Right lobe of liver (tissue), 4 donors: ENCODE measurements around the gene HHAT.

ENCODE experiments used
- POLR2A ChIP-seq: fragments of 450-650 bp; IDR thresholded peaks from one replicate; pipeline ENCODE4 v1.6.1; 2017; ENCODE audit warnings: antibody characterized with exemption, mild to moderate bottlenecking
- TF ChIP-seq, protein P1 (sequence below), 4 donors: fragments of 200-600 bp in 3 of 4; fragments of 450-650 bp in 1 of 4; IDR thresholded peaks; one replicate each; pipeline versions ENCODE4 v1.5.1 to v1.8.0; 2016 to 2022; ENCODE audit warnings: antibody characterized with exemption in 4 of 4, mild to moderate bottlenecking in 2 of 4
- donor health status: DM: no; HTN: no; CAD: no.
- donor health status: DM: no; HTN: no; CAD: no.
- donor health status: DM: no; HTN: yes; CAD: no.

- TF ChIP-seq, protein P1, sequence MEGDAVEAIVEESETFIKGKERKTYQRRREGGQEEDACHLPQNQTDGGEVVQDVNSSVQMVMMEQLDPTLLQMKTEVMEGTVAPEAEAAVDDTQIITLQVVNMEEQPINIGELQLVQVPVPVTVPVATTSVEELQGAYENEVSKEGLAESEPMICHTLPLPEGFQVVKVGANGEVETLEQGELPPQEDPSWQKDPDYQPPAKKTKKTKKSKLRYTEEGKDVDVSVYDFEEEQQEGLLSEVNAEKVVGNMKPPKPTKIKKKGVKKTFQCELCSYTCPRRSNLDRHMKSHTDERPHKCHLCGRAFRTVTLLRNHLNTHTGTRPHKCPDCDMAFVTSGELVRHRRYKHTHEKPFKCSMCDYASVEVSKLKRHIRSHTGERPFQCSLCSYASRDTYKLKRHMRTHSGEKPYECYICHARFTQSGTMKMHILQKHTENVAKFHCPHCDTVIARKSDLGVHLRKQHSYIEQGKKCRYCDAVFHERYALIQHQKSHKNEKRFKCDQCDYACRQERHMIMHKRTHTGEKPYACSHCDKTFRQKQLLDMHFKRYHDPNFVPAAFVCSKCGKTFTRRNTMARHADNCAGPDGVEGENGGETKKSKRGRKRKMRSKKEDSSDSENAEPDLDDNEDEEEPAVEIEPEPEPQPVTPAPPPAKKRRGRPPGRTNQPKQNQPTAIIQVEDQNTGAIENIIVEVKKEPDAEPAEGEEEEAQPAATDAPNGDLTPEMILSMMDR (IDR thresholded peaks at IDR 0.05): no peak
- no peak for TF ChIP-seq POLR2A
These were observed 44.9 kb downstream of the HHAT start for GRCh38 chr1:210373628-210373877.
